ENCODE results near the gene FIG4. TPM values are rescaled to one million over a fixed set of nuclear protein-coding genes. Genes with fewer than 3 reads are reported as not detected.

FIG4 gene
- total RNA-seq, 1 experiment from 2014 or later: 5.7 TPM

DNA sequence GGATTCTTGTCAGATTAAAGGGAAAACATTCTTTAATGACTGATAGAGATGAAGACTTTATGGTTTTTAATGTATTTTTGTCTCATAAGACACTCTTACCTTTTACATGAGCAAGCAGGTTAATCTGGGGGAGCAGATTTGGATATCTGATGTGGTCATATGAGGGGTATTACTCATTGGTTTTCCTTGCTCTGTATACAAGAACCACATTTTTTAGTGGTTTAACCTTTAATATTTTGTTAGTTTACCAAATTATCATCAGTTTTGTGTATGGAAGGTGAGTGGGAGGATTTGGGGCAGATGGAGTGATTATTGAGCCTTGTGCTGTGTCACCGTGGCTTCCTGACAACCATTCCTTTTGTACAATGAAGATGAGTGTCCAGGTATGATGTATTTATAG is 112.9 kb downstream of the FIG4 start:
- no peaks in the 10 kb centered on the region for H3F3A ChIP-seq (ENCODE audit: low read length, unreplicated experiment)
- no peaks in the 10 kb centered on the region for H4K20me1 ChIP-seq (ENCODE audit: low read length)
- no peak overlapping the region for H3K4me3 ChIP-seq (ENCODE audit: low read length)
- TF ChIP-seq EZH2phosphoT487 (IDR thresholded peaks at IDR 0.05; ENCODE audit: borderline replicate concordance, low read length) (no peak), EZH2 (IDR thresholded peaks at IDR 0.05; ENCODE audit: low read length, unreplicated experiment) (no peak)
- TF ChIP-seq, protein P1, sequence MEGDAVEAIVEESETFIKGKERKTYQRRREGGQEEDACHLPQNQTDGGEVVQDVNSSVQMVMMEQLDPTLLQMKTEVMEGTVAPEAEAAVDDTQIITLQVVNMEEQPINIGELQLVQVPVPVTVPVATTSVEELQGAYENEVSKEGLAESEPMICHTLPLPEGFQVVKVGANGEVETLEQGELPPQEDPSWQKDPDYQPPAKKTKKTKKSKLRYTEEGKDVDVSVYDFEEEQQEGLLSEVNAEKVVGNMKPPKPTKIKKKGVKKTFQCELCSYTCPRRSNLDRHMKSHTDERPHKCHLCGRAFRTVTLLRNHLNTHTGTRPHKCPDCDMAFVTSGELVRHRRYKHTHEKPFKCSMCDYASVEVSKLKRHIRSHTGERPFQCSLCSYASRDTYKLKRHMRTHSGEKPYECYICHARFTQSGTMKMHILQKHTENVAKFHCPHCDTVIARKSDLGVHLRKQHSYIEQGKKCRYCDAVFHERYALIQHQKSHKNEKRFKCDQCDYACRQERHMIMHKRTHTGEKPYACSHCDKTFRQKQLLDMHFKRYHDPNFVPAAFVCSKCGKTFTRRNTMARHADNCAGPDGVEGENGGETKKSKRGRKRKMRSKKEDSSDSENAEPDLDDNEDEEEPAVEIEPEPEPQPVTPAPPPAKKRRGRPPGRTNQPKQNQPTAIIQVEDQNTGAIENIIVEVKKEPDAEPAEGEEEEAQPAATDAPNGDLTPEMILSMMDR (conservative IDR thresholded peaks at IDR 0.05; ENCODE audit: low read depth, low read length): no peak
- H3K27ac ChIP-seq (ENCODE audit: low read length): no peak overlapping the region
- H3K36me3 ChIP-seq (ENCODE audit: low read depth, low read length): no peaks in the 10 kb centered on the region
- intact Hi-C loops (cut with micrococcal nuclease): no loop called here
- CTCF ChIA-PET: no interaction called here
- no TSS peak for BruUV-seq (replicated peaks)
- peak; percentile 2 for DNase-seq
- POLR2A ChIA-PET (ENCODE audit: unreplicated experiment): no interaction called here
- no peaks in the 10 kb centered on the region for H3K27me3 ChIP-seq (ENCODE audit: low read length)
- no peak overlapping the region for H3K4me2 ChIP-seq (ENCODE audit: low read length)
- H3K79me2 ChIP-seq (ENCODE audit: low read length): no peaks in the 10 kb centered on the region
- no peaks in the 10 kb centered on the region for H3K9me2 ChIP-seq (replicated peaks; ENCODE audit: low read length)
- peaks cover 26% of the 10 kb centered on the region for H3K4me1 ChIP-seq (ENCODE audit: insufficient read depth, low read length)
- H3K9ac ChIP-seq (ENCODE audit: low read length): no peak overlapping the region
- ATAC-seq: no peak
- H2AFZ ChIP-seq (ENCODE audit: low read length): no peak overlapping the region
- H3K9me3 ChIP-seq (ENCODE audit: low read length): no peaks in the 10 kb centered on the region

DNA sequence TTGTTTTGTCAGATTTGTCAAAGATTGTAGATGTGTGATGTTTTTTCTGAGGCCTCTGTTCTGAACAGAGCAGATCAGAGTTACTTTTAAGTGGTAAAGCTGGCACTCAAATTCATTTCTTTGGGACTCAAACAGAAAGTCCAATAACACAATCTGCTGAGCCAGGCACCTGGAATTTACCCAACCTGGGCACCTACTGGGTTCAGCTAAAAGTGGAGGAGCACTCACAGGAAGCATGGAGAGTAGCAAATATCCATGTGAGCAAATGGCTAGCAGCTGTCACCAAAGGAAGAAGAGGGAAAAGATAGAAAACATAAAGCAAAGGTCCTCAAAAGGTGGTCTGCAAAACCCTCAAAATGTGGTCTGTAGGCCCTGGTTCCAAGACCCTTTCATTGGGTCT is 116.8 kb downstream of the FIG4 start:
- POLR2A ChIA-PET (ENCODE audit: unreplicated experiment): no interaction called here
- Histone ChIP-seq H2AFZ (ENCODE audit: low read length) (no peak overlapping the region), H3K79me2 (ENCODE audit: low read length) (no peaks in the 10 kb centered on the region), H3K27ac (ENCODE audit: low read length) (no peak overlapping the region), H3K9ac (ENCODE audit: low read length) (no peak overlapping the region), H3K9me2 (replicated peaks; ENCODE audit: low read length) (no peaks in the 10 kb centered on the region), H4K20me1 (ENCODE audit: low read length) (no peaks in the 10 kb centered on the region), H3K9me3 (ENCODE audit: low read length) (no peaks in the 10 kb centered on the region), H3K4me3 (ENCODE audit: low read length) (no peak overlapping the region), H3K4me2 (ENCODE audit: low read length) (no peak overlapping the region), H3K36me3 (ENCODE audit: low read depth, low read length) (no peaks in the 10 kb centered on the region), H3K27me3 (ENCODE audit: low read length) (no peaks in the 10 kb centered on the region), H3F3A (ENCODE audit: low read length, unreplicated experiment) (no peaks in the 10 kb centered on the region), H3K4me1 (ENCODE audit: insufficient read depth, low read length) (peaks cover 5% of the 10 kb centered on the region; the same call in 1 of the 2 replicates)
- TF ChIP-seq EZH2phosphoT487 (IDR thresholded peaks at IDR 0.05; ENCODE audit: borderline replicate concordance, low read length) (no peak), EZH2 (IDR thresholded peaks at IDR 0.05; ENCODE audit: low read length, unreplicated experiment) (no peak)
- TF ChIP-seq, protein P1 (conservative IDR thresholded peaks at IDR 0.05; ENCODE audit: low read depth, low read length): no peak
- no peak for DNase-seq
- no TSS peak for BruUV-seq (replicated peaks)
- CTCF ChIA-PET: no interaction called here
- intact Hi-C loops (cut with micrococcal nuclease): no loop called here
- ATAC-seq: no peak

DNA sequence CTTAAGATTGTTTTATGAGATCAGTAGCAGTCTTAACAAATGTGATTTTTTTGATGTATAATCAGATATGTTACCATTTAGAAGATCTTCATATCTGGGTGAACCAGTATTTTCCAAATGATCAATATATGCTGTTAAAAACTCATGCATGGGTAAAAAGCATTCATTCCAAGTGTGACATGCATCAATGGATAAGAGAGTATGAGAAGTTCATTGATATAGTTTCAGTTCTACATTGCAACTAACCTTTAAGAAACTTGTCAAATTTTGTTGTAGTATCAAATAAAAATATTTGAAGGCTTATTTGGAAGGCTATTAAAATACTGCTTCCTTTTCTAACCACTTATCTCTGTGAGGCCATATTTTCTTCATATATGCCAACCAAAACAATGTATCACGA is 117.7 kb downstream of the FIG4 start:
- H3K9me2 ChIP-seq (replicated peaks; ENCODE audit: low read length): no peaks in the 10 kb centered on the region

More for the DNA sequence above, 117.7 kb downstream of the FIG4 start:
- no peaks in the 10 kb centered on the region for H3K27me3 ChIP-seq (ENCODE audit: low read length)
- ChIA-PET CTCF (no interaction called here), POLR2A (ENCODE audit: unreplicated experiment) (no interaction called here)
- H3K36me3 ChIP-seq (ENCODE audit: low read depth, low read length): no peaks in the 10 kb centered on the region
- H3K4me2 ChIP-seq (ENCODE audit: low read length): no peak overlapping the region
- H3F3A ChIP-seq (ENCODE audit: low read length, unreplicated experiment): no peaks in the 10 kb centered on the region
- ATAC-seq (no peak), DNase-seq (no peak)
- H3K9ac ChIP-seq (ENCODE audit: low read length): no peak overlapping the region
- H3K27ac ChIP-seq (ENCODE audit: low read length): no peak overlapping the region
- no peaks in the 10 kb centered on the region for H3K9me3 ChIP-seq (ENCODE audit: low read length)
- no peak overlapping the region for H3K4me3 ChIP-seq (ENCODE audit: low read length)
- intact Hi-C loops (cut with micrococcal nuclease): no loop called here
- no peaks in the 10 kb centered on the region for H3K79me2 ChIP-seq (ENCODE audit: low read length)
- no TSS peak for BruUV-seq (replicated peaks)
- TF ChIP-seq EZH2phosphoT487 (IDR thresholded peaks at IDR 0.05; ENCODE audit: borderline replicate concordance, low read length): no peak
- TF ChIP-seq, protein P1 (conservative IDR thresholded peaks at IDR 0.05; ENCODE audit: low read depth, low read length): no peak
- no peak for TF ChIP-seq EZH2 (IDR thresholded peaks at IDR 0.05; ENCODE audit: low read length, unreplicated experiment)
- no peaks in the 10 kb centered on the region for H4K20me1 ChIP-seq (ENCODE audit: low read length)
- H2AFZ ChIP-seq (ENCODE audit: low read length): no peak overlapping the region
- H3K4me1 ChIP-seq (ENCODE audit: insufficient read depth, low read length): no peaks in the 10 kb centered on the region

Measured in PC-3 (cell line).